NAMALWA (cell line): ENCODE measurements around the gene TMEM74B.
"Not testable (repeated sequence)": the region's sequence is repeated elsewhere in the genome, so short reads cannot be mapped to it uniquely, and the experiment has no call there.

Experiments used
- DNase-seq: peaks from one replicate; pipeline ENCODE4 v3.0.0-alpha.2; 2015; ENCODE audit warnings: low spot score

TMEM74B gene

DNA sequence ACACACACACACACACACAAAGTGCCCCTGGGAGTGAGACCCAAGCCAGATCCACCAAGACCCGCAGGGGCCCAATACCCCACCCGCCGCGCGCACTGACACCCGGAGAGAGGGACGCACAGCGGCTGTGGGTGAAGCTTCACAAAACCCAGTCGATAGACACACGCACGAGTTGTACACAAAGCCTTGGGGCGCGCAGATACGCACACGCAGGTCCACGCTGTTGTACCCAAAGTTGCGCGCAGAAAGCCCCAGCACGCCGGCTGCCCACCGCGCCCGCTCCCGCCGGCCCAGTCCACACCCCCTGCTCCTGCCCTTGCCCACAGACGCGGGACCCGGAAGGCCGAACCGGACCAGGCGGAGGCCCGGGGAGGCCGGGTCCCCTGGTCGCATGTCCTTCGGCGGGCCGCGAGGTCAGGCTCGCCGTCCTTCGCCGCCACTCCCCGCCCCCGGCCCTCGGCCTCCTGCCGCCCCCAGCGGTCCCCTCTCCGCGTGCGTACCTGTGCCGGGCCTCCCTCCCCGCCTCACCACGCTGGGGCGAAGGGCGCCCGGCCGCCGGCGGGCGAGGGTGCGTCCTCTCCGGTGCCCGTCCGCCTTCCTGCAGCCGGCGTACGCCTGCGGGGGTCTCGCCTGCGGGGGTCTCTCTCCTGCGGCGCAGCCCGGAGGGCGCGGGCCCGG, at the start of gene TMEM74B:
TMEM74B (minus strand) TSS at position 344 of the 678 bp plus-strand sequence. CDS start 1,180 bp downstream, outside the sequence.
- no peak for DNase-seq

DNA sequence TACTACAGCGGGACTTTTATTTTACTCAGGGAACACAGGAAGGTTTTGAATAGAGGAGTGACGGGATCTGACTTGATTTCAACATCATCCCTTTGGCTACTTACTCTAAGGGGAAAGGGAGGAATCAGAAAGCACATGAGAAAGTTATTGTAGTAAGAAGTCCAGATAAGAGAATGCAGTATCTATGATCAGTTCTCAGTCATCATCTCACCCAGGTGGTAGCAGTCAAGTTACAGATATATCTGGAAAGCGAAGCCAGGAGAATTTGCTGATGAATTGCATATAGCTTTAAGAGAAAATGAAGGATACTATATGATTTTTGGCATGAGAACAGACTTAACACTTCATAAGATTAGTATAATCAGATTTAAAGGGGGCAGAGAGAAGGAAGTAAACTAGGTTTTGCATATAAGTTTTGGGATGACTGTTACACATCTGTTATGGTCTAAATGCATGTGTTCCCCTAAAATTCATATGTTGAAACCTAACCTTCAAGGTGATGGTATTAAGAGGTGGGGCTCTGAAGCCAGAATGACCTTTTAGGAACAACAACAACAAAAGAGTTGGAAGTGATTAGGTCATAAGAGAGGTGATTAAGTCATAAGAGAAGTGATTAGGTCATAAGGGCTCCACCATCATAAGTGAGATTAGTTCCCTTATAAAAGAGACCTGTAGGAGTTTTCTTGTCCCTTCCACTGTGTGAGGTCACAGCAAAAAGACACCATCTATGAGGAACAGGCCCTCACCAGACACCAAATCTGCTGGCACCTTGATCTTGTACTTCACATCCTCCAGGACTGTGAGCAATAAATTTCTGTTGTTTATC, 47.7 kb upstream of the TMEM74B start:
- DNase-seq: no peak

DNA sequence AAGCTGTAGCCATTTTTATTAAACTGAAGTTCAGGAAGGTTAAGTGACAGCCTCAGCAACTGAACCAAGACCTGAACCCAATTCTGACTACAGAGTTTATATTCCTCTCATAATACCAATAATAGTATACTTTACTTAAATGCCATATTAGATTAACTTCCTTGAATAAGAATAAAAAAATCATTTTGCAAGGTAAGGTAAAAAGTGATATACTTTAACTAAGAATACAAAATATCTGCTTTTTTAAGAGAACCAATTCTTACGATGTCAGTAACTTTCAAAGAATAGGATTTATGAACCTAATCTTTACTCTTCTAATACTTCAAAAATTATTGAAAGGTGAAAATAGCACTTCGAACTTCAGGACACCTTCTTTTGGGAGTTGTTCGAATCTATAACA, 44.8 kb upstream of the TMEM74B start:
- DNase-seq: no peak

DNA sequence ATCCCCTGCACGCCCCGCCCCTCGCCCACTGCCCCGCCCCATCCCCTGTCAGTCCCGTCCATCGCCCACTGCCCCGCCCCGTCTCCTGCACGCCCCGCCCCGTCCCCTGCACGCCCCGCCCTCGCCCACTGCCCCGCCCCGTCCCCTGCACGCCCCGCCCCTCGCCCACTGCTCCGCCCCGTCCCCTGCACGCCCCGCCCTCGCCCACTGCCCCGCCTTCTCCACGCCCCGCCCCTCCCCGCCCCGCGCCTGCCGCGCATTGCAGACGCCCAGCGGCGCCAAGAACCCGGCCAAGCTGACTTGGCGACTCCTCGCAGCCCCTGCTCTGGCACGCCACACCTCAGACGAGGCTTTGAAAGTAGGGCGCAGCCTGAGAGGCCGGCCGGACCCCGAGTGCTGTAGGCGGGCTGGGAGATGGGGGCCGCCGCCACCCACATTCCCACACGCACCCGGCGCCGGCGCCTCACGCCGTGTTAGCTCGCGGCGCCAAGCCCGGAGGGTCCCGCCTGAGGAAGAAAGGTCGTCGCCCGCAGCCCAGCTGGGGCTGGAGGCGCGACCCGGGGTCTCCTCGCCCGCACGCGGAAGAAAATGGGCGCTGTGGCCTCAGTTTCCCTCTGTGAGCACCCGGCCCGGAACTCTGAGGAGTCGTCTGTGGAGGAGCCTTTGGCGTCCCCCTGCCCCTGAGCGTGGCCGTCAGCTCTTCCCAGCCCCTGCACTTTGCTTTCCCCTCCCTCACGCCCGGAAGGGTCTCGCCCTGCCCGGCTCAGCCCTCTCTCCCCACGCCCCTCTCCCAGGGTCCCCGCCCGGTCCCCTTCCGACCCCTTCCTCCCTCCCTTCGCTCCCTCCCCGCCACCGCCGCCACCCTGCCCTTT, 41.2 kb upstream of the TMEM74B start, which contains the start of gene RAD21L1:
RAD21L1 (plus strand) TSS at position 262 of the 872 bp plus-strand sequence. CDS start 2,410 bp downstream, outside the sequence.
- peak; percentile 11 for DNase-seq

DNA sequence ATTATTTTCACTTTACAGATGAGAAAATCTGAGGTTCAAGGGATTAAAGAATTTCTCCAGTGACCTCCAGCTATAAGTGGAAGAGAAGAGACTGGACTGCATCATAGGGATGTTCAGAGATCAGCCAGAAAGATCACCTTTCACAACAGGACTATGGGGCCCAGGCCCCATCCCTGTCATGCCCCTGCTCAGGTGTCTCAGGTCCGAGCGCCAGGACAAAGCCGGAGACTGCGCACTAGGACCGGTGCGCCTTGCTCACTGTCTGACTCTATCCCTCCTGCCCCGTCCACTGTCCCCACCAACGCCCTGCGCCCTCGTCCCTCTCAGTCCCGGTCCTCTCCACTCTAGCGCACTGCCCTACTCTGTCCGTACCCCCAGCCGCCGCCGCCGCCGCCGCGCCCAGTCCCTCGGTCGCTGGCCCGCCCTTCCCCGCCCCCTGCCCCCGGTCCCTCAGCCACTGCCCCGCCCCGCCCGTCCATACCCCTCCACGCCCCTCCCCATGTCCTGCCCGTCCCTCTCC, 40.5 kb upstream of the TMEM74B start:
- no peak for DNase-seq

DNA sequence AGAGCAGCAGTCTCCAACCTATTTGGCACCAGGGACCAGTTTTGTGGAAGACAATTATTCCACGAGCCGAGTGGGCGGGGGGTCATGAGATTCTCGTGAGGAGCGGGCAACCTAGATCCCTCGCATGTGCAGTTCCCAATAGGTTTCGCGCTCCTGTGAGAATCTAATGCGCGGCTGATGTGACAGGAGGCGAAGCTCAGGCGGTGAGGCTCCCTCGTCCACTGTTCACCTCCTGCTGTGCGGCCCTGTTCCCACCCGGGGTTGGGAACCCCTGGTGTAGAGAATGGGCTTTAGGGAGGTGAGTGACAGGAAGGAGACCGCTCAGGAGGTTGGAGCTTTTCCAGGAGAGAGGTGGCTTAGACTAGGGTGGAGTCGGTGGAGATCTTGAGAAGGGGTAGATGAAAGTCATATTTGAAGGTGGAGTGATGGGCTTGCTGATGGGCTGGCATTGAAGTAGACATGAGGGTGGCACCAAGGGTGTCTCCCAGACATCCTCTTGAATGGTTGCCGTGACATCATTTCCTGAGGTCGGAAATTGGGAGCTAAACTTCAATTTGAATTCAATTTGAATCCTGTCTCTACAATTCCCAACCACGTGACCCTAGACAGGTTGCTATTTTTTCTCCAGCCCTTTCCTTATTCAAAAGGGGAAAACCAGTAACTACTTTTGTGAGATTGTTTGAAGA, 39.6 kb upstream of the TMEM74B start:
- DNase-seq: no peak

DNA sequence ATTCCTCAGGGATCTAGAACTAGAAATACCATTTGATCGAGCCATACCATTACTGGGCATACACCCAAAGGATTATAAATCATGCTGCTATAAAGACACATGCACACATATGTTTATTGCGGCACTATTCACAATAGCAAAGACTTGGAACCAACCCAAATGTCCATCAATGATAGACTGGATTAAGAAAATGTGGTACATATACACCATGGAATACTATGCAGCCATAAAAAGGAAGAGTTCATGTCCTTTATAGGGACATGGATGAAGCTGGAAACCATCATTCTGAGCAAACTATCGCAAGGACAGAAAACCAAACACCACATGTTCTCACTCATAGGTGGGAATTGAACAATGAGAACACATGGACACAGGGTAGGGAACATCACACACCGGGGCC, 38.0 kb upstream of the TMEM74B start:
- DNase-seq: not testable (repeated sequence)

DNA sequence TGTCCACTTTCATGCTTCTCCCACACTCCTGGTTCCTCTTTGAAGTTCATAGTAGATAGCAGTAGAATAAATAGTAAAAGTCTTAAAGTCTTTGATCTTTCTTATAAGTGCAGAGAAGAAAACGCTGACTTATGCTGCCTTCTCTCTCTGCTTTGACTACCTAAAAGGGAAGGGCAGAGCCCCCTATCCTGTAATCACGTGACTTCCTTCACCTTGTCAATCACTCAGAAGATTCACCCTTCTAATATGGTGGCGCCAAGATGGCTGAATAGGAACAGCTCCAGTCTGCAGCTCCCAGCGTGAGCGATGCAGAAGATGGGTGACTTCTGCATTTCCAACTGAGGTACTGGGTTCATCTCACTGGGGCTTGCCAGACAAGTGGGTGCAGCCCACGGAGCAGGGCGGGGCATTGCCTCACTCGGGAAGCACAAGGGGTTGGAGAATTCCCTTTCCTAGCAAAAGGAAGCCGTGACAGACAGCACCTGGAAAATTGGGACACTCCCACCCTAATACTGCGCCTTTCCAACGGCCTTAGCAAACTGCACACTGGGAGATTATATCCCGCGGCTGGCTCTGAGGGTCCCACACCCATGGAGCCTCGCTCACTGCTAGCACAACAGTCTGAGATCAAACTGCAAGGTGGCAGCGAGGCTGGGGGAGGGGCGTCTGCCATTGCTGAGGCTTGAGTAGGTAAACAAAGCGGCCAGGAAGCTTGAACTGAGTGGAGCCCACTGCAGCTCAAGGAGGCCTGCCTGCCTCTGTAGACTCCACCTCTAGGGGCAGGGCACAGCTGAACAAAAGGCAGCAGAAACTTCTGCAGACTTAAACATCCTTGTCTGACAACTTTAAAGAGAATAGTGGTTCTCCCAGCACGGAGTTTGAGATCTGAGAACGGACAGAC, 32.0 kb upstream of the TMEM74B start:
- not testable (repeated sequence) for DNase-seq

DNA sequence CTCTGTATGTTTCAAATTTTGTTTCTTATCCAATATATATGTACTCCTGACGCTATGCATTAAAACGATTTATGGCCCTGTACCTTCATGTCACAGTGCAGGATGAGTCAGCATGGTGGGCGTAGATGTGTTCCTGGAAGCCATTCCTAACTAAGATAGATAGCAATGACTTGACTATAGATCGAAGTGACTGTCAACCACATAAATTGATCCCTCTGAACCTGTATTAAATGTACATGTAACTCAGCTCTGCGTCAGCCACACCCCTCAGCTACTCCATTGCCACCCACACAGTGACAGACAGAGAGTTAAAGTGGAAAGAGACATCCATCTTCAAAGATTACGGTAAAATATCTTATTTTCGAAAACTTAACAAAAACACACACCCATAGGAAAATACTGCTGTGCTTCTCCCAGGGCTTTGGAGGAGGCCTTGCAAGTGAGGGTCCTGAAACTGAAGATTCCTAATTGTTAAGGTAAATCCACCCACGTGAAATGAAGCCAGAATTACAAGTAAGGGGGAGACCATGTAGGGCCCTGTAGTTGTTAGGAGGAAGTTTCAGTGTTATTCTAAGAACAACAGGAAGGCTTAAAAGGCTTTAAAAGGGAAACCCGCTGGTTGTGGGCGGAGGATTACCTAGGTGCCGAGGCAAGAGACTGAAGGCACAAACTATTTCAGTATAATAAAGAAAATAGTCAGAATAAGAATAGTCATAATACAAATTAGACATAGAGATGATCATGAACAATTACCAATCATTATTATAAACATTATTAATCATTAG, 30.8 kb upstream of the TMEM74B start:
- DNase-seq: no peak

DNA sequence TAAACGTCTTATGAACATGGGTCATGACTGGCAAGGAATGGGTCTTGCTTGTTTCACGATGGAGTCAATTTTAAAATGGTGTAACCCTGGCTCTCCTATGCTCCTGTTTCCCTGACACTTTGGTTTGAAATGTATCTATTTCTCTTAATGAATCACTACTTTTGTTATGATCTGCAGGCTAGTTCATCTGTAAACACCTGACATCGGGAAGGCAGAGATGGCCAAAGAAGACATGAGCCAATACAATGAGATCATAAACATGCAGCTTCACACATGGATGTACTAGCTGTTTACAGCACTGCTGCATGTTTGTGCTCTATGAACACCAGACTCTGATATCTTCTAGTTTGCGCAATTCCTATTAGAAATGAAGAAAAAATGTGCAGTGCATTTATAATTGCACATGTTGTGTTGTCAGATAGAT, 30.1 kb upstream of the TMEM74B start:
- DNase-seq: no peak

DNA sequence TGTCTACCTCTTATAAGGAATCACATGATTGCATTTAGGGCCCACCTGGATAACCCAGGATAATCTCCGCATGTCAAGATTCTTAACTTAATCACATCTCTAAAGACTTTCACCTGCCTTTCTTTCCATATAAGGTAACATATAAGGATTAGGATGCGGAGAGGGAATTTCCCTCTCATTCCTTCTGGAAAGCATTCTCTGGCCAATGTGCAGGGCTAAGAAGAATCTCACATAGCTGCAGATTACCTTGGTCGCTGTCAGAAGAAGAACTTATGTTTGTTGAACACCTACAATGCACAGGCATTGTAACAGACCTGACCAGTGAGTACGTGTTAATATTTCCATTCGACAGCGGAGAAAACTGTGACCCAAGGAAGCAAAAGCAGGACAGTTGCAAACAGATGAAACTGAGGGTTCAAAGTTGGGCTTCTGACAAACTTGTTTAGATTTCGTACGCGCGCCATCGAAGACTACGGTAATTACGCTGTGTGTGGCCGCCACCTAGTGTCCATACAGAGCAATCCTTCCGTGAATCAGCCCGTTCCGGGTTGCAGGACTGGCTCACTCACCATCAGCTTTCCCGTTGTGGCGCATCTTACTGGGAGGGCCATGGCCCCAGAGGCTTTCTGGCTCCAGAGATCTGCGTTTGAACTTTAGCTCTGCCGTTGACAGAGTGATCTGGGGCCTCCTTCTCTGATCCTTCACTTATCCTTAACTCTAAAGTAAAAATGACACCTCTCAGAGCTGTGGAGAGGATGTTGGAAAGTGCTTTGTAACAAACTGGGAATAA, 28.0 kb upstream of the TMEM74B start:
- DNase-seq: peak; percentile 79

DNA sequence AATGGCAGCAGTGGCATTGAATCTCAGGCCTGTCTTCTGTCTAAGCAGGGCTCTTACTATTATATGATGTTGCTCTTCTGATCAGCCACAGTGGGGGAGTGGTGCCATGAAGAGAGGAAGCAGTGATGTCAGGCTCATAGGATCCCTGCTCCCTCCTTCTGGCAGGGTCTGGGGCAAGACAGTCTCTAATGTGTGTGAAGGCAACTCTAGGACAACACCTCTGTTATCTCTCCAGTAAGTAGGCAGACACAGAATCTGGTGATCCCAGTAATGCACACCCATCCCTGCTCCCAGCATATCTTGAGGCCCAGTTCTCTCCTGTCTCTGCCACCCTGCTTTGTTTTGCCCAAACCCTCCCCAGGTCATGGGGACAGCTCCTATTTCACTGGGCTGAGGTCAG, 27.2 kb upstream of the TMEM74B start:
- no peak for DNase-seq

DNA sequence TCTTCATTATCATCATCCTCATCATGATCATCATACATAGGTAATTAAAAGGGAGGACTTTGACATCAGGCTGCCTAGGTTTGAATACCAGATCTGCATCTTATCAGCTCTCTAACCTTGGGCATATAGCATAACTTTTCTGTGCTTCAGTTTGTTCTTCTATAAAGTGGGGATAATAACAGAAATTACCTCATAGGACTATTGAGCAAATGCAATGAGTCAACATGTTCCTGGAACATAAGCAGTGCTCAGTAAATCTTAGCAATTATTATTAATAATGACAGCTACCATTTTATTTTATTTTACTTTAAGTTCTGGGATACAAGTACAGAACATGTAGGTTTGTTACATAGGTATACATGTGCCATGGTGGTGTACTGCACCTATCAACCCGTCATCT, 25.7 kb upstream of the TMEM74B start:
- no peak for DNase-seq

DNA sequence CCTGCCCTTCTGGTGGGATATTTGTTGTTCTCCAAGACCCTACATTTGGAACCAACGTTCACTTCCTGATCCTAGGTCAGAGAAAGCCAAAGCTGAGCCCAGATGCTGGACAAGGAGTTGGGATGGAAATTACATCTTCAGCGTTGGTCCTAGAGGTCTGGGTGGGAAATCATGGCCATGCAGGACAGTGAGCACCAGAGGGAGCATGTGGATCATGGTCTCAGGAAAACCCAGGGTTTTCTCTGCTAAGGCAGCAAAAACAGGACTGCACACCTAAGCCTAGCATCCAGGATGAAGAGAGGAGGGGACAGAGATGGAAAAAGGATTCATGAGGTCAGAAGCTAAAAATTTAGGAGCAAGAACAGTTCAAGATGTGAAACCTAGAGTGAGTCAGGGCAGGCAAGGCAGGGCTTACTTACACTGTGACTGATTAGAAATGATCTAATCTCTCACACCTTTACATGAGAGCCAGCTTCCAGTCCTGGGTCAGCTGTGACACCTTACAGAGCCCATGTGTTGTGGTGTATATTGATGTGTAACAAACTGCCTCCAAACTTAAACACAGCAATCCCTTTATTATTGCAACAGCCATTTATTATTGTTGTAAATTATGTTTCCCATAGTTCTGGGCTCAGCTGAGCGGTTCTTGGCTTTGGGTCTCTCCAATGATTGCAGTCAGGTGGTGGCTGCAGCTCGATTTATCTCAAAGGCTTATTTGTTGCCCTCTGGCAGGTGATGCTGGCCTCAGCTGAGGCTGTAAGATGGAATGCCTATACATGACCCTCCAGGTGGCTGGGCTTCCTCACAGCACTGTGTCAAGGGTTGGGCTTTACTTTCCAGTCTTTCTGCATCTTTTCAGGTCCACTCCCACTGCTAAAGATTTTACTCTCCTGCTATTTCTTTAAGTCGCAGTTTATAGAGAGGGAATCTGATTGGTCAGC, 24.9 kb upstream of the TMEM74B start:
- no peak for DNase-seq

DNA sequence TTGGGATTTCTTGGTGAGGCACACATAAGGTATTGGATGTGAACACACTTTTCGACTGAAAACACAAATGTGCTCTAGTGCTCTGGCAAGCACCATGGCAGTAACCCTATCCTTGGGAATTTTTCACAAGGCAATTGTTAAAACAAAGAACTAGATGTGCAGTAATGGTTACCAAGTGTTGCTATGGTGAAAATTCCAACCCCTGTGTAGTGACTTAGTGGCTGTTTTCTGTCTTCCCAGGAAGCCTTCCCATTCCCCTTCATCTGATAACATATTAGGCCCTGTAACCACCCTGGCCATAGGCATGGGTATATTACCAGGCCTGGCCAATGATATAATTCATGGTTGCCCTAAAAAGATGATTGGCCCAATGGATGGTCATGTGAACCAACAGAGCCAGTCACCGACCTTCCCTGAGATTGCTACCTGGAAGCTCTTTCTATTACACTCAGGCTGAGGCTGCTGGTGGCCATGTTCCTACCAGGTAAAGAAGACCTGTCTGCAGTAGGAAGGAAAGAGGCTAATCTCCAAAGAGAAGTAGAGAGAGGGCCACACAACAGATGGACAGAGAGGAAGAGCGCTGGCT, 22.6 kb upstream of the TMEM74B start:
- no peak for DNase-seq

DNA sequence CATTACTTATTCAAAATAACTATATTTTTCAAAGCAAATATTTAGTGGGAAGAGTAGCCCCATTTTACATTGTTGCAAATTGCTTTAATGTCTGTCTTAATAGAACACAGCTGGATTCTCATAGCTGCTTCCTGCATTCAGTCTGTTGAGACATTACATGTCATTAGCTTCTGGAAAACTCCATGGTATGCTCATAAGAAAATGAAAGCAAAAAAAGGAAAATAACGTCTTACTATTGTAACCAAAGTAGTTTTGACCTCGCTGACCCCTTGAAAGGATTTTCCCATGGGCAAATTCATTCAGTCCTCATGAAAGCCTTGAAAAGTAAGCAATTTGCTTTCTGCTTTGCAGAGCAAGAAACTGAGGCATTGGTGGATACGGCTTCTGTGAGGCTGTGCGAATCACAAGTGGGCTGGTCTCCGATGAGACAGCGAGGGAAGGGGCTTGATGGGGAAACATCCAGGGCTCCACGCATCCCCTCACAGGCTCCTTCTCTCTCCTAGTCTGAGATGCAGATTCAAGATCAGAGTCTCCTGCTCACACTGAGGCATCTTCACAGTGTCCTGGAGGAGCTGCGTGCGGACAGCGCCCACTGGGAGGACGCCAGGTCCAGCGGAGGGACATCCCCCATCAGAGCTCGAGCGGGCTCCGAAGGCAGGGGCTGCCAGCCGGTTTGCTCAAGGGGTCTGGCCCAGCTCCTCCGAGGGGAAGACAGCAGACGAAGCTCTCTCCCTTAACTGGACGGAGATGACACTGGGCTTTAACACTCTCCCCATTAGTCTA, 21.8 kb upstream of the TMEM74B start:
- no peak for DNase-seq
